Colon (tissue), 2 donors: ENCODE data around the gene COL6A2.

Experiments used
- FAIRE-seq: peaks from 2 replicates; lab custom pipeline; 2012; peaks lifted over from hg19 to GRCh38; lab: Jason Lieb, UNC
- donor health status: control.
- donor health status: control.

Gene COL6A2

DNA sequence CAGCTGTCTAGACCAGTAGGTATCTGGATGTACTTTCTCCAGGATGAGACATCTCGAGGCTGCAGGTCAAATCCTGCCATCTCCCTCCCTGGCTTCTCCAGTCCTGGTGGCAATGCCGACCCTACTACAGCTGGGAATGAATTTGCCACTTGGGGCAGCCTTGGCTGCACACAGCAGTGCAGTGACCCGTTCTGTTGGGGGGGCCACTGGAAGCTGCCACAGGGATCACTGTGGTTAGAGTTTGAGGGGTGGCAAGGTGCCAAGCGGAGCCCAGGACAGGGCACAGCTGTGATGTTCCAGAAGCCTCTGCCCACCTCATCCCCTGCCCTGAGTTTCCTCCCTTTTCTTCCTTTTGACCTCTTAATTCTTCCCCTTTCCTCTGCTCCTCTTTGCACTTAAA, 17.1 kb downstream of the COL6A2 start:
- no peak for FAIRE-seq

DNA sequence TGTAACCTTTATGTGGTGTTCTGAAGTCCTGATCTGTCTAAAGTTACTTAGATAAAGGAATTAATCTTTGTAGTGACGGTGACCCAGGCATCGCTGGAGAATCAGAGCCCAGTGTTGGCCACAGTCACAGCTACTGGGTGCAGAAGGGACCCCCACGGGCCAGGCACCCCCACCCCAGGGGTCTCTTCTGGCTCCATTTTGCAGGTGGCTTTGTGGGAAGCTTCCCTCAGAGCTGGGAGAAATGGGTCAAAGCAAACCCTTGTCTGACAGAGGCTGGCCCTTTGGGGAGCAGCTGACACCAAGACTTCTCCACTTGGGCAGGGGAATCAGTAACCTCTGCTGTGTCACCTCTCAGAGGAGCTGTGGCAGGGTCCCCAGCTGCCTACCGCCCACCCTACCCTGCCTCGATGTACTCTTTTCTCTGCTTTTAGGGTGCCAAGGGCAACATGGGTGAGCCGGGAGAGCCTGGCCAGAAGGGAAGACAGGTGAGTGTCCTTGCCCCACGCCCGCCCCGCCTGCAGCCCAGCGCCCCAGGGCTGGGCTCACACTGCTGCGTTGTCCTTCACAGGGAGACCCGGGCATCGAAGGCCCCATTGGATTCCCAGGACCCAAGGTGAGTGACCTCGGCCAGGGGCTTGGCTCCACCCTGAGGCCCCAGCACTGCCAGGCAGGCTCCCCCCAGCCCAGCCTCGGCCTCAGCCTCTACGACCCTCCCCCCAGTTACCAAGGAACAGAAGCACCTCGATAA, 17.7 kb downstream of the COL6A2 start:
- FAIRE-seq: no peak

DNA sequence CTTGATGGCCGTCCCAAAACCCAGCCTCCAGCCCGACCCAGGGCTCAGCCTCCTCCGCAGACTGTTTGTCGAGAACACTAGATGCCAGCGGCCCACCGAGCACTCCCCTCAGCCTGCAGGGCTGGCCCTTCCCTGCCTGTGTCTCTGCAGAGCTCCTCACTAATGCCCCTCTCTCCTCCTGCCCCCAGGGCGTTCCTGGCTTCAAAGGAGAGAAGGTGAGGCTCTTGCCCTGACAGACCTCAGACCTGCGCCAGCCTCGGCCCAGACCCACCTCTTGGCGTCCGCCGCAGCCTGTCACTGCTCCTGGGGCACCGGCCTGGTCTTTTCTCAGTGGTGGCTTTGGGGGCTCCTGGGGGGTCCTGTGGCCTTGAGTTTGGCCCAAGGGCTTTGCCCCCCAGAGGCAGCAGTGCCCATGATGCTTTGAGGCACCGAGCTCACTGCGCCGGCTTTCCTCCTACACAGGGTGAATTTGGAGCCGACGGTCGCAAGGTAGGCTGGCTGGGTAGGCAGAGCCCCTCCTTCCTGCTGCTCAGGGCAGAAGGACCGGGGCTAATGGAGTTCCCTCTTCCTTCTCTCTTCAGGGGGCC, 18.4 kb downstream of the COL6A2 start:
- no peak for FAIRE-seq

DNA sequence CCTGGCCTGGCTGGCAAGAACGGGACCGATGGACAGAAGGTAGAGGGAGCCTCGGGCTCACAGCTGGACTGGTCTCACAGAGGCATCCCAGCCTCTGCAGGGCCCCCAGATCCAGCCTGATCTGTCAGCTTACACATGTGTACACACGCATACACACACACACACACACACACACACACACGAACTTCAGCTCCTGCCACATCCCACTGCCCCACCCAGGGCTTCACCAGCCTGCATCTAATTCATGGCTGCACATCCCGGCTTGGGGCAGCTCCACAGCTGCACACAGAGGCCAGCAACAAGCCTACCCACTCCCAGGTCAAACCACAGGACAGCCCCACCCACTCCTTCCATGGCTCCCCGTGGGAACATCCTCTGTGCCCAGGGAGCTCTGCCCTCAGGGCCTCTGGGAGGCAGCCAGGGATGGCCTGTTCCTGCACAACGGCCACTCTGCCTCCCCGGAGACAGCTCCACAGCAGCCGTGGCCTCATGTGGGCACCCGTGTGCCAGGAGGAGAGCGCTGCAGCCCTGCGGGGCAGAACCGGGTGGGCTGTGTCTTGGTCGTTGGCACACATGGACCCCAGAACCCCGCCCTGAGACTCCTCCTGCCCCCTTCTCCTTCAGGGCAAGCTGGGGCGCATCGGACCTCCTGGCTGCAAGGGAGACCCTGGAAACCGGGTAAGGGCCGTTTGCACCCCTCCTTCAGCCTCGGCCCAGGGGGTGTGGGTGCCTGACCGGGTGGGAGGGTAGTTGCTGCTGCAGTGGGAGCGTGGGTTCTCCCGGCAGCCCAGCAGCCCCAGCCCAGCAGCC, 19.1 kb downstream of the COL6A2 start:
- FAIRE-seq: no peak

DNA sequence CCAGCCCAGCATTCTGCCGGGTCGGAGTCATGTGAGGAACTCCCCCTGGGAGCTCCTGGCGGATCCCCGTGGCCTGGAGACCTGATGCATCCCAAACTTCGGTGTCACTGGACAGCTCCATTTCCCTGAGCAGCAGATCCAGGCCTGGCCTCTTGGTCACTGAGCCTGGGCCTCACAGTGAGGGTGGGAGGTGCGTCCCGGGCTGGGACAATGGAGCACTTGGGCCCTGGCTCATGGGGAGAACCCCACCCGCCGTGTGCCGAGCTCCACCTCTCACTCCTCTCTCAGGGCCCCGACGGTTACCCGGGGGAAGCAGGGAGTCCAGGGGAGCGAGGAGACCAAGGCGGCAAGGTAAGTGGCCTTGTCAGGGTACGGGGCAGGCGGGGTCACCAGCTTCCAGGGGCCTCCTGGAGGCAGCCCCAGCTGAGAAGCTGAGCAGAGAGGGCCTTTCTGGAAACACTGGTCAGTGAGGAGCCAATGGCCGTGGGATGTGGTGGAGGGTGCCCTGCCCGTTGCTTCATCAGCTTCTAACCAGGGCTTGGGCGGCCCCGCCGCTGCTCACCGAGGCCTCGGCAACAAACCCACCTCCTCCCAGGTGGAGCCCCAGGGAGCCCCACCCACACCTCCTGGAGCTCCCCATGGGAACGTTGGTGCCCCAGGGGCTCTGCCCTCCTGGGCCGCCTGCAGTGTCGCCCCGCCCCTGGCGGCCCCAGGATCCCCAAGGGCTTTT, 19.8 kb downstream of the COL6A2 start:
- no peak for FAIRE-seq

DNA sequence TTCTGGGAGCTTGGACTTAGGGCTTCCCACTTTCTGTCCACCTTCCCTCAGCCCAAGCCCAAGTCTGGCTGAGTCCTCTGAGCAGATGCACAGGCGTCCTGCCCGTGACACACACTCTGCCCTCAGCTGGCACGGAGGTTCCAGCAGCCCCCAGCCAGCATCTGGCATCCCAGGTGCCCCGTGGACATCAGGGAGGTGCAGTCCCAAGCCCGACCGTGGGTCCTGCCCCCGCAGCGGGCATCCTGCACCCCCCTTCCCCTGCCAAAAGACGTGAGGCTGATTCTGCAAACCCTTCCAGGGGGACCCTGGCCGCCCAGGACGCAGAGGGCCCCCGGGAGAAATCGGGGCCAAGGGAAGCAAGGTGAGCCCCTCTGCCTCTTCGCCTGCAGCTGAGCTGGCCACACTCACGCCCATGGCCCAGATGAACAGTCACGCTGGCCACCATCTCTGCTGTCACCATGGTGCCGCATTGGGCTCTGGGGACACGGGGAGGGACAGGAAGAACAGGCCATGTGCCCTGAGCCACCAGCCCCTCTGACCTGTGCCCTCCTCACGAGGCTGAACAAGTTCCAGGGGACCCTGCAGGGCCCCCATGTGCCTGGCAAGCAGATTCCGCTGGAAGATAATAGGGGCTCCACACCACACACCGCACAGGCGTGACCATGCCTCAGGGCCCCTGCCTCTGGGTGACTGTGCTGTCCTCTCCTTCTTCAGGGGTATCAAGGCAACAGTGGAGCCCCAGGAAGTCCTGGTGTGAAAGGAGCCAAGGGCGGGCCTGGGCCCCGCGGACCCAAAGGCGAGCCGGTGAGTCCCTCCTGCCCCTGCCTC, 20.6 kb downstream of the COL6A2 start:
- FAIRE-seq: no peak

DNA sequence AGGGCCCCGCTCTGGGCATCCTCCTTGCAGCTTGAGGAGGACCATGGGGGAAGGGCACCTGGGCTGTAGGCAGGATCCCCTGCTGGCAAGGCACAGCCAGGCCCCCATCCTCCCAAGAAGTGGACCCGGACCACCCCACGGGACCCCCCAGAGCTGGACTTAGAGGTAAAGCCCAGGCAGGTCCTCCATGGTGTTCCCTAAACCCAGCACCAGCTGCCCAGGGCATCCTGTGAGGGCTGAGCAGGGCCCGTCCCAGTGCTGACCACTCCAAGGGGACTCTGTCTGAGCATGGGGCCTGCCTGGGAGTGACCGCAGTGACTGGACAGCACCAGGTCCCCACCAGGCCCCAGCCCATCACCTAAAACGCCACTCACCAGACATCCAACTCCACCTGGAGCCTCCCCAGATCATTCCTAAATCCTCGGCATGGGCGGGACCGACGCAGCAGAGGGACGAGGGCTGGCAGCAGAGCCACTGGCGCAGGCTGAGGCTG, 21.3 kb downstream of the COL6A2 start:
- FAIRE-seq: no peak

DNA sequence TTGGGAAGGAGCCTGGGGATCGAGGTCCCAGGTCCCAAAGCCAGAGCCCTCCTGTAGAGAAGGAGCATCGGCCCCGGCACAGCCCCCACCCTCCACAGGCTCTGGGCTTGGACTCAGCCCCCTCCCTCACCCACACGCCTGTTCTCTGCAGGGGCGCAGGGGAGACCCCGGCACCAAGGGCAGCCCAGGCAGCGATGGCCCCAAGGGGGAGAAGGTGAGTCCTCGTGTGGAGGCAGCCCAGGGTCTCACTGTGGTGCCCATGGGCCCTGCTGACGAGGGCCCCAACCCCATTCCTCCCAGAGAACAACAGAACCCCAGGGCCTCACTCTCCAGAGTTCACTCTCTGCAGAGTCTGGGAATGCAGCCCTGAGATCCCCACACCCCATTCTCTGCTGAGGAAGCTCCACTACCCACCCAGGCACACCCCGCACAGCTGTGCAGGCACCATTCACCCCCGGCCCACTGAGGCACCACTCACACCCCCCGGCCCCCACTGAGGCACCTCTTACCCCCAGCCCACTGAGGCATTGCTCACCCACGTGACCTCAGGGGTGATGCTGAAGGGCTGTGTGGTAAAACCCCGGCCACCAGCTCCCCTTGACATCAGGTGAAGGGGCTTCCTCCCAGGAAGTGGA, 21.8 kb downstream of the COL6A2 start:
- no peak for FAIRE-seq

DNA sequence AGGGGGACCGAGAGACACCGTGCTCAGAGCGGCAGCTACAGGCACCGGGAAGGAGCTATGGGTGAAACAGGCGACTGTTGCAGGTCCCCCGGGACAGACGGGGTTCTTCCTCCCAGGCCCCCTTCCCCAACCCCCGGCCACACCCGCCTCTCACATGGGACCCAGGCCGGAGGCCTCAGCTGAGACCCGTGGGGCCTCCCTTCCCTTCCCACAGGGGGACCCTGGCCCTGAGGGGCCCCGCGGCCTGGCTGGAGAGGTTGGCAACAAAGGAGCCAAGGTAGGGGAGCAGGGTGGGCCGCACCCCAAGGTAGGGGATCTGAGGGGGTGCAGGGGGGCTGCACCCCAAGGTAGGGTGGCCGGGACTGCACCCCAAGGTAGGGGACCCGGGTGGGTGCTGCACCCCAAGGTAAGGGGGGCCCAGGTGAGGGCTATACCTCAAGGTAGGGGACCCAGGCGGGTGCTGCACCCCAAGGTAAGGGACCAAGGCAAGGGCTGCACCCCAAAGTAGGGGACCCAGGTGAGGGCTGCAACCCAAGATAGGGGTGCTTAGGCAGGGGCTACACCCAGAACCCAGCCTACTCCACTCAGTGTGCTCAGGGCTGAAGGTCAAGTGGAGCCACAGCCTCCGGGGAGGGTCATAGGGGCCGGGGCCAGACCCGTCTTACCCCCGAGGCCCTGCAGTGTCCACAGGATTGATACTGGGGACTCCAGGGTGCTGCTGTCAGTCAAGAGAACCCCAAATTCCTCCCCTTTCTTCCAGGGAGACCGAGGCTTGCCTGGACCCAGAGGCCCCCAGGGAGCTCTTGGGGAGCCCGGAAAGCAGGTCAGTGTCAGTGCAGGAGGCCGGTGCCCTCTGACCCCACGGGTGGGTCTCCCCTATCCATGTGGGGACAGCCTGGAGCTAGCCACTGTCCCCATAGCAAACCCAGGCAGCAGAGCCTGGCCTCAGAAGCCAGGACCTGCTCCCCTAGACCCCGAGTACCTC, 22.7 kb downstream of the COL6A2 start:
- no peak for FAIRE-seq

DNA sequence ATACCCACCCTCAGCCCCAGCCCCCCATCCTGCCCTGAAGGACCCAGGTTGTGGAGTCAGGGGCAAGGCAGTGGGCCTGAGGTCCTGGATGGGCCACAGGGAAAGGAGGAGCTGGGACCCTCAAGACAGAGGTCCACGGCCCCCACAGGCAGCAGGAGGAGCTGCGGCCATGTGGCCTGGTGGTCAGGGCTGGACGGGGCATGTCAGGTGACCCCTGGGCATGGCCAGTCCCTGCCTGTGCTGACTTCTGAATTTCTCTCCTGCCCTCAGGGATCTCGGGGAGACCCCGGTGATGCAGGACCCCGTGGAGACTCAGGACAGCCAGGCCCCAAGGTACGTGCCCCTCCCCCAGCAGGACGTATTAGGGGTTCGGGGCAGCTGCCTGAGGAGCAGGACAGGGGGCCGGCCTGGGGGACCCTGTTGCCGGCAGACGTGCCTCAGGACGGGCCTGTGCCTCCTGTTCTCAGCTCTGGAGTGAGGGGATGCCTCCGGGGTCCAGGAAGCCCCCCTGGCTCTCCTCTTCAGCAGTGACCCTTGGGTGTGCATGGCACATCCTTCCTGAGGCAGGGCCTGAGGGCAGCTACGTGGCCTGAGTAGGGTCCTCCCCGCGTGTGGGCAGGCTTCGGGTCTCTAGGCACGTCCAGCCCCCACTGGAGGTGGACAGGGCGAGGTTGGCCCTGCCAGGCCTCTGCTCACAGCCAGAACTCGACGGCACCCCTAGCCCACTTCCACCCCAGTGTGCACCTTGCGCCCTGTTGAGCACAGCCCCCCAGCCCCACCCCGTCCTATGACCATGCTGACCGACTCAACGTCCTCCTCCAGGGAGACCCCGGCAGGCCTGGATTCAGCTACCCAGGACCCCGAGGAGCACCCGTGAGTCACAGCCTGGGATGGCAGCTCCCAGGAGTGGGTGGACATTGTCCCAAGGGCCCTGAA, 23.6 kb downstream of the COL6A2 start:
- no peak for FAIRE-seq

DNA sequence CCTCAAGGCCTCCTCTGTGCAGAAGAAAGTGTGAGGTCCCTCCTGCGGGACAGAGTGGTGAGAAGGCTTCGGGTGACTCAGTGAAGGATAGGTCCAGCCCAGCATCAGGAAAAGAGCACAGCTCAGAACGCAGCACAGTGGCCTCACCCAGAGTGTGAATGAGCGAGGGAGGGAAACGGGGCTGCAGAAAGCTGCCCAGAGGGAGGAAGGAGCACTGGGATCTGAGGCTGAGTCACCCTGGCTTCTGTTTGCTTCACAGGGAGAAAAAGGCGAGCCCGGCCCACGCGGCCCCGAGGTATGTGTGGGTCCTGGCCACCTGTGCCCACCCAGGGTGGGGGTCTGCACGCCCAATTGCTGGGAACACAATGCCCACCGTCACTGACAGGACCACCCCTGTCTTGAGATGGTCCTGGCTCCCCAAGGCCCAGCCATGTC, 24.3 kb downstream of the COL6A2 start:
- no peak for FAIRE-seq

DNA sequence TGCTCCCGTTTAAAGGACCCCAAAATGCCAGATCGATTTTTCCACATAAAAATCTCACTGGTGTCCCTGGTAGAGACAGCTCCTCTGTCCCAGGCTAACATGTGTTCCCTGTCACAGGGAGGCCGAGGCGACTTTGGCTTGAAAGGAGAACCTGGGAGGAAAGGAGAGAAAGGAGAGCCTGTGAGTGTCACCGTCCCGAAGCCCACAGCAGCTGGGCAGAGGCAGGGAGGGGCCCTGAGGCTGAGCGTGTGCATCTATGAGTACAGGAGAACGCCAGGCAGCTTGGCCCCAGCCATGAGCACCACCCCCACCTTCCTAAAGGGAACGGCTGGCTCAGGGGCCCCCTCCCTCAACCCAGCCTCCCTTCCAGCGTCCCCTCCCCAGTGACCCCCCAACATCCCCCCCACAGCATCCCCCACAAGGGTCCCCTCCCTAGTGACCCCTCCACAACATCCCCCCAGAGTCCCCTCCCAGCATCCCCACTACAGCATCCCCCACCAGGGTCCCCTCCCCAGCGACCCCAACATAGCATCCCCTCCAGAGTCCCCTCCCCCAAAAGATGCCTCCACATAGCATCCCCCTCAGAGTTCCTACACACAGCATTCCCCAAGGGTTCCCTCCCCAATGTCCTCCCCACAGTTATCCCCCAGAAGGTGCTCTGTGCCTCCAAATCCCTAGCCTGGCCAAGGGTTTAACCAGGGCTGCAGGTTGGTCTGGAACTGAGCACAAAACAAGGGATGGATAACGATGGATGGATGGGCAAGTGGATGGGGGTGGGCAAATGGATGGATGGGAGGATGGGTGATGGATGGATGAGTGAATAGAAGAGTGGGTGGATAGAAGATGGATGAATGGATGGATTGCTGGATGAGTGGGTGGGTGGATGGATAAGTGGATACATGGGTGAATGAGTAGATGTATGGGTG, 25.1 kb downstream of the COL6A2 start:
- no peak for FAIRE-seq

DNA sequence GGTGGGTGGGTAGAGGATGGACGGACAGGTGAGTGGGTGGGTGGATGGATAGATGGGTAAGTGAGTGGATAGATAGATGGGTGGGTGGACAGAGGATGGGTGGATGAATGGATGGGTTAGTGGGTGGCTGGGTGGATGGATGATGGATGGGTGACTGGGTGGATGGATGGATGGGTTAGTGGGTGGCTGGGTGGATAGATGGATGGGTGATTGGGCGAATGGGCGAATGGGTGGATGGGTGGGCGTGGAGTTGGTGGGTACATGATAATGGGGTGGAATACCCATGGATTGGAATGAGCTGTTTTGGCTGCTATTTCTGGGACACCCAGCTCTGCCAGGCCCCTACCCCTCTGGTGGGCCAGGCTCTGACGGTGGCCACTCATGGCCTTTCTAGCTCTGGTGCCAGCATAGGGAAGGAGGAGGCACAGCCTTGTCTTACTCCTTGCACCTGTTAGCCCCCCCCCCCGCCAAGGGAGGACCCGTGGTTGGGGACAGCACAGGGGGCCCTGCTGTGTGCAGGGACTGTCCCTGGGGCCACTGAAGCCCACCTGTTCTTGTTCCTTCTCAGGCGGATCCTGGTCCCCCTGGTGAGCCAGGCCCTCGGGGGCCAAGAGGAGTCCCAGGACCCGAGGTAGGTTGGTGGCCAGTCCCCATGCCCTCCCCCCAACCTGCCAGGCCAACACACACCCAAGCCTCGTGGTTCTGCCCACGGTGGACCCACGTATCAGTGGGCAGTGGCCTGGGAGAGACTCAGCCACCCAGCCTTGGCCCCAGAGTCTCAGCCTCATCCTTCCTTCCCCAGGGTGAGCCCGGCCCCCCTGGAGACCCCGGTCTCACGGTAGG, 26.4 kb downstream of the COL6A2 start:
- FAIRE-seq: no peak

DNA sequence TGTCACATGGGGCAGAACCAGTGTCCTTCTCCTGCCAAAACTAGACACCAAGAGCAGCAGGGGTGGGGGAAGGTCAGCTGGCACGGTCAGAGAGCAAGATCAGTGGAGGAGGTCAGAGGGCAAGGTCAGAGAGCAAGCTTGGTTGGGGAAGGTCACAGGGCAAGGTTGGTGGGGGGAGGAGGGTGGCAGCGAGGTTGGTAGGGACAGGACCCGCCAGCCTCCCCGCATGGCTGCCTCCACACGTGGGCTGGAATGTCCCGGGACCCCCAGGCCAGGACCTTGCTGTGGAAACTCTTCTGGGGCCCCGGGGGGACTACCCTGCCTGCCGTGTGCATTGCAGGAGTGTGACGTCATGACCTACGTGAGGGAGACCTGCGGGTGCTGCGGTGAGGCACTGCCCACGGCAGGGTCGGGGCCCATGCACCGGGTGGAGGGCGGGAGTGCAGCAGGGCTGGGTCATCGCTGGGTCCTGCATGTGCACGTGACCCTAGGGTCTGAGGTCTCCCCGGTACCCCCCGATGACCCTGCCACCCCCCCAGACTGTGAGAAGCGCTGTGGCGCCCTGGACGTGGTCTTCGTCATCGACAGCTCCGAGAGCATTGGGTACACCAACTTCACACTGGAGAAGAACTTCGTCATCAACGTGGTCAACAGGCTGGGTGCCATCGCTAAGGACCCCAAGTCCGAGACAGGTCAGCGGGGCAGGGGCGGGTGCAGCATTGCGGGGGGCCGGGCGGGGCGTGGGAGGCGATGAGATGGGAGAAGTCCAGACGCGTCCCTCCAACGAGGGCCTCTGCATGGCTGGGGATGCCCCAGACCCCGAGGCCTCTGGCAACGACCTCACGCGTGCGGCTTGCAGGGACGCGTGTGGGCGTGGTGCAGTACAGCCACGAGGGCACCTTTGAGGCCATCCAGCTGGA, 27.3 kb downstream of the COL6A2 start:
- no peak for FAIRE-seq

DNA sequence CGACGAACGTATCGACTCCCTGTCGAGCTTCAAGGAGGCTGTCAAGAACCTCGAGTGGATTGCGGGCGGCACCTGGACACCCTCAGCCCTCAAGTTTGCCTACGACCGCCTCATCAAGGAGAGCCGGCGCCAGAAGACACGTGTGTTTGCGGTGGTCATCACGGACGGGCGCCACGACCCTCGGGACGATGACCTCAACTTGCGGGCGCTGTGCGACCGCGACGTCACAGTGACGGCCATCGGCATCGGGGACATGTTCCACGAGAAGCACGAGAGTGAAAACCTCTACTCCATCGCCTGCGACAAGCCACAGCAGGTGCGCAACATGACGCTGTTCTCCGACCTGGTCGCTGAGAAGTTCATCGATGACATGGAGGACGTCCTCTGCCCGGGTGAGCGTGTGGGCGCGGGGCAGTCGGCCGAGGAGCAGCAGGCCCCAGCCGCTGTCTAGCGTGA, 28.0 kb downstream of the COL6A2 start:
- FAIRE-seq: no peak
